Neural progenitor cell (in vitro differentiated cells): Measurements from ENCODE around the gene CFAP119. TPM values are rescaled to one million over a fixed set of nuclear protein-coding genes. Genes with fewer than 3 reads are reported as not detected.

Experiments used
- DNase-seq: peaks from one replicate; pipeline ENCODE4 v3.0.0-alpha.2; 2016; ENCODE audit warnings: low spot score
- H2AFZ ChIP-seq: fragments of 200-600 bp; sonication (generic); replicated peaks from 2 replicates; pipeline ENCODE4 v1.6.1; 2016; ENCODE audit warnings: antibody characterized with exemption
- H3F3A ChIP-seq: fragments of 200-600 bp; sonication (generic); 2 replicates; pipeline ENCODE4 v1.6.1; 2016; ENCODE audit warnings: antibody characterized with exemption, low read depth
- H3K27ac ChIP-seq: fragments of 200-600 bp; sonication (generic); 2 replicates; pipeline ENCODE4 v1.5.1; 2016; ENCODE audit warnings: mild to moderate bottlenecking
- H3K27me3 ChIP-seq: fragments of 200-600 bp; sonication (generic); 2 replicates; pipeline ENCODE4 v1.6.1; 2016; ENCODE audit warnings: mild to moderate bottlenecking, moderate library complexity
- H3K36me3 ChIP-seq: fragments of 200-600 bp; sonication (generic); 2 replicates; pipeline ENCODE4 v1.5.1; 2016
- H3K4me1 ChIP-seq: fragments of 200-600 bp; sonication (generic); 2 replicates; pipeline ENCODE4 v1.6.1; 2016; ENCODE audit warnings: mixed run types
- H3K4me2 ChIP-seq: fragments of 200-600 bp; sonication (generic); 2 replicates; pipeline ENCODE4 v1.6.1; 2016
- H3K4me3 ChIP-seq: fragments of 200-600 bp; sonication (generic); 2 replicates; pipeline ENCODE4 v1.5.1; 2016
- H3K79me2 ChIP-seq: fragments of 200-600 bp; sonication (generic); 2 replicates; pipeline ENCODE4 v1.6.1; 2016; ENCODE audit warnings: low read depth
- H3K9ac ChIP-seq: fragments of 200-600 bp; sonication (generic); 2 replicates; pipeline ENCODE4 v1.6.1; 2016
- H3K9me3 ChIP-seq: fragments of 200-600 bp; sonication (generic); 2 replicates; pipeline ENCODE4 v1.5.1; 2016; ENCODE audit warnings: low read depth
- H4K20me1 ChIP-seq: fragments of 200-600 bp; sonication (generic); 2 replicates; pipeline ENCODE4 v1.6.1; 2016; ENCODE audit warnings: low read depth
- H3K27ac Mint-ChIP-seq: 3 replicates; pipeline ENCODE4 v1.8.0; 2021; ENCODE audit warnings: mixed read lengths
- H3K27me3 Mint-ChIP-seq: 2 replicates; pipeline ENCODE4 v1.8.0; 2022; ENCODE audit warnings: low read depth, mild to moderate bottlenecking, inconsistent platforms, moderate library complexity, mixed read lengths; ENCODE audit not compliant: insufficient read depth
- H3K36me3 Mint-ChIP-seq: 3 replicates; pipeline ENCODE4 v1.8.0; 2021; ENCODE audit warnings: mixed read lengths
- H3K4me1 Mint-ChIP-seq: 3 replicates; pipeline ENCODE4 v1.8.0; 2021; ENCODE audit warnings: mixed read lengths
- H3K4me3 Mint-ChIP-seq: 3 replicates; pipeline ENCODE4 v1.8.0; 2021; ENCODE audit warnings: mild to moderate bottlenecking, moderate library complexity, mixed read lengths
- H3K9me3 Mint-ChIP-seq: 3 replicates; pipeline ENCODE4 v1.8.0; 2020; ENCODE audit warnings: mixed read lengths
- EZH2 ChIP-seq: fragments of 200-600 bp; sonication (generic); IDR thresholded peaks from 2 replicates; pipeline ENCODE4 v1.6.1; 2017; ENCODE audit warnings: antibody characterized with exemption, mild to moderate bottlenecking, moderate library complexity
- EZH2phosphoT487 ChIP-seq: fragments of 200-600 bp; sonication (generic); IDR thresholded peaks from 2 replicates; pipeline ENCODE4 v1.6.1; 2017; ENCODE audit warnings: antibody characterized with exemption
- total RNA-seq: library from RNA; depleted of rRNA; stranded (reverse); fragments of >200 nt; gene quantifications from 2 replicates; pipeline ENCODE4 v1.2.3, GENCODE V29; 2015; ENCODE audit warnings: low replicate concordance
- TF ChIP-seq, protein P1 (sequence below): fragments of 200-600 bp; sonication (generic); IDR thresholded peaks from 2 replicates; pipeline ENCODE4 v1.5.1; 2017; ENCODE audit warnings: antibody characterized with exemption, mild to moderate bottlenecking

The CFAP119 gene
- total RNA-seq, 1 donor from 2014 or later: 0.56 TPM

DNA sequence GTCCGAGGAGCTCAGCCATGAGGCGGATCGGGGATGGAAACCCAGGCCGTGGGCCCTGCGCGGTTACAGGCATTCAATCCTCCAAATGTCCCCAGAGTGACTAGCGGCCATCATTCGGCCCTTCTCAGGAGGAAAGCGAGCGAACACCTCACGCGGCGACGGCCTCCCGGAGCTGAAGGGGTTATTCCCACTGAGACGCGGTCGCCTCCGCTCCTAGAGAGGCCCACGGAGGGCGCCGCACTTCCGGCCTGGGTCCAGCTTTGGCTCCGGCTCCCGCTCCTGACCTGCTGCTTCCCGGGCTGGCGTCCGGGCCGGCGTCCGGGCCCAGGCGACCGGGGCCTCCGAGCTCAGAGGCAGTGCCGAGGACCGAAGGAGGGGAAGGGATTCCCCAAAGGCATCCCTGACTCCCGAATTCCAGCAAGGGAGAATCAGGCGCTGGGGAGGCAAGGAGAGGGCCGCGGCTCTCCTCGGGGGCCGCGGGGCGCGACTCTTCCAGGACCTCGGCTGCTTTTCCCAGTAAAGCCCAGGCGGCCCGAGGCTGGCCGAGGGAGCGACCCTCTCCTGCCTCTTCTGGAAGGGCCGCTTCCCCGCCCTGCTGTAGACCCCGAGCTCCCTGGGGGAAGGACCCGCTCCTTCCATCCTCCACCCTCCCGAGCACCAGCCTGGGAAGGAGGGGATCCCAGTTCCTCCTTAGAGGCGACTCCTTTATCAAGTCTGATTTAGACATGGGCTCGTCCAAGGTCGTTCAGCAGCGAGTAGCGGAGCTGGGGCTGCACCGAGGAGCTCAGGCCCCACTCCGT lies 43.7 kb upstream of the CFAP119 start:
- Mint-ChIP-seq H3K4me3 (peak overlapping the region; percentile 90), H3K27me3 (peaks cover 5% of the 10 kb centered on the region), H3K4me1 (peaks cover 18% of the 10 kb centered on the region), H3K9me3 (no peaks in the 10 kb centered on the region), H3K36me3 (no peaks in the 10 kb centered on the region), H3K27ac (peak overlapping the region; percentile 93)
- Histone ChIP-seq H3K4me2 (peak overlapping the region; percentile 81), H3K9me3 (no peaks in the 10 kb centered on the region), H3K4me1 (peaks cover 13% of the 10 kb centered on the region), H3F3A (peaks cover 23% of the 10 kb centered on the region), H3K36me3 (no peaks in the 10 kb centered on the region), H3K79me2 (no peaks in the 10 kb centered on the region), H3K27me3 (peaks cover 43% of the 10 kb centered on the region), H3K4me3 (peak overlapping the region; percentile 93), H3K27ac (peak overlapping the region; percentile 67), H2AFZ (peak overlapping the region; percentile 91), H4K20me1 (no peaks in the 10 kb centered on the region), H3K9ac (peak overlapping the region; percentile 80)
- TF ChIP-seq, protein P1, sequence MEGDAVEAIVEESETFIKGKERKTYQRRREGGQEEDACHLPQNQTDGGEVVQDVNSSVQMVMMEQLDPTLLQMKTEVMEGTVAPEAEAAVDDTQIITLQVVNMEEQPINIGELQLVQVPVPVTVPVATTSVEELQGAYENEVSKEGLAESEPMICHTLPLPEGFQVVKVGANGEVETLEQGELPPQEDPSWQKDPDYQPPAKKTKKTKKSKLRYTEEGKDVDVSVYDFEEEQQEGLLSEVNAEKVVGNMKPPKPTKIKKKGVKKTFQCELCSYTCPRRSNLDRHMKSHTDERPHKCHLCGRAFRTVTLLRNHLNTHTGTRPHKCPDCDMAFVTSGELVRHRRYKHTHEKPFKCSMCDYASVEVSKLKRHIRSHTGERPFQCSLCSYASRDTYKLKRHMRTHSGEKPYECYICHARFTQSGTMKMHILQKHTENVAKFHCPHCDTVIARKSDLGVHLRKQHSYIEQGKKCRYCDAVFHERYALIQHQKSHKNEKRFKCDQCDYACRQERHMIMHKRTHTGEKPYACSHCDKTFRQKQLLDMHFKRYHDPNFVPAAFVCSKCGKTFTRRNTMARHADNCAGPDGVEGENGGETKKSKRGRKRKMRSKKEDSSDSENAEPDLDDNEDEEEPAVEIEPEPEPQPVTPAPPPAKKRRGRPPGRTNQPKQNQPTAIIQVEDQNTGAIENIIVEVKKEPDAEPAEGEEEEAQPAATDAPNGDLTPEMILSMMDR: no peak
- TF ChIP-seq EZH2phosphoT487 (no peak), EZH2 (no peak)
- peak; percentile 90 for DNase-seq

DNA sequence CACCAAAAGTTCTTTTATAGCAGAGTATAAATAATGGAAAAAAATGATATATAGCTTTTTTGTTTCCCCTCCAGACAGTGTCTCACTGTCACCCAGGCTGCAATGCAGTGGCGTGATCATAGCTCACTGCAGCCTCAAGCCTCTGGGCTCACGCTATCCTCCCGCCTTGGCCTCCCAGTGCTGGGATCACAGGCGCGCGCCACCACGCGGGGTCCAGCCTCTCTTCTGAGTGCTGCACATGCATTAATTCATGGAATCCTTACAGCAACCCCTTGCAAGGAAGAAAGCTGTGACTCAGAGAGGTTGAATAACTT lies 43.2 kb upstream of the CFAP119 start:
- Histone ChIP-seq H3K4me3 (peak overlapping the region; percentile 93), H3K79me2 (no peaks in the 10 kb centered on the region), H3K4me1 (peaks cover 13% of the 10 kb centered on the region), H3K36me3 (no peaks in the 10 kb centered on the region), H2AFZ (peak overlapping the region; percentile 91), H3K27ac (no peak overlapping the region), H3K27me3 (peaks cover 44% of the 10 kb centered on the region), H3K4me2 (peak overlapping the region; percentile 81), H3K9me3 (no peaks in the 10 kb centered on the region), H4K20me1 (no peaks in the 10 kb centered on the region), H3K9ac (no peak overlapping the region), H3F3A (peaks cover 23% of the 10 kb centered on the region)
- DNase-seq: no peak
- Mint-ChIP-seq H3K9me3 (no peaks in the 10 kb centered on the region), H3K36me3 (no peaks in the 10 kb centered on the region), H3K4me1 (peaks cover 18% of the 10 kb centered on the region), H3K27ac (peak overlapping the region; percentile 93), H3K27me3 (peaks cover 5% of the 10 kb centered on the region), H3K4me3 (peak overlapping the region; percentile 90)
- TF ChIP-seq EZH2 (no peak), EZH2phosphoT487 (no peak)
- TF ChIP-seq, protein P1: no peak

DNA sequence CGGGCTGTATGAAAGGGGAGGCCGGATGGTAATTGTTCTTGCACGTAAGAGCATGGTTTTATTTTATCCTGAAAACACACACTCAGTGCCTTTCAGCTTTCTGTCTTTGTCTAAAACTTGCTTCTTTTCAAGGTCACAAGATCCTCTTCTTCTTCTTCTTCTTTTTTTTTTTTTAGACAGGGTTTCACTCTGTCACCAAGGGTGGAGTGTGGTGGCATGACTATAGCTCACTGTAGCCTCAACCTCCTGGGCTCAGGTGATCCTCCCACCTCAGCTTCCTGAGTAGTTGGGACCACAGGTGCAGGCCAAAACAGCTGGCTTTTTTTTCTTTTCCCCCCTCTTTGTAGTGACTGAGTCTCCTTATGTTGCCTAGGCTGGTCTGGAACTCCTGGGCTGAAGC lies 41.1 kb upstream of the CFAP119 start:
- Mint-ChIP-seq H3K36me3 (no peaks in the 10 kb centered on the region), H3K4me1 (peaks cover 18% of the 10 kb centered on the region), H3K27ac (peak overlapping the region; percentile 49), H3K4me3 (peak overlapping the region; percentile 58), H3K9me3 (no peaks in the 10 kb centered on the region), H3K27me3 (peaks cover 9% of the 10 kb centered on the region)
- H3K27me3 ChIP-seq: peaks cover 41% of the 10 kb centered on the region
- no peak for DNase-seq
- H2AFZ ChIP-seq: no peak overlapping the region
- no peak overlapping the region for H3K4me2 ChIP-seq
- H3K36me3 ChIP-seq: no peaks in the 10 kb centered on the region
- no peaks in the 10 kb centered on the region for H3K79me2 ChIP-seq
- H3K4me3 ChIP-seq: no peak overlapping the region
- H3K9ac ChIP-seq: peak overlapping the region; percentile 46
- no peaks in the 10 kb centered on the region for H4K20me1 ChIP-seq
- peaks cover 13% of the 10 kb centered on the region for H3K4me1 ChIP-seq
- H3K9me3 ChIP-seq: no peaks in the 10 kb centered on the region
- no peak for TF ChIP-seq EZH2phosphoT487
- TF ChIP-seq EZH2: no peak
- TF ChIP-seq, protein P1: no peak
- H3F3A ChIP-seq: peaks cover 23% of the 10 kb centered on the region
- H3K27ac ChIP-seq: no peak overlapping the region
